ENCODE data around the gene LRRC8C.

- TF ChIP-seq CTCF (IDR thresholded peaks at IDR 0.05) = no peak
- TF ChIP-seq POLR2A (IDR thresholded peaks at IDR 0.05) = no peak
Measured at GRCh38 chr1:89652373-89652772, 19.5 kb downstream of the LRRC8C start.

Data from right lobe of liver (tissue), 4 donors.